ENCODE results near the gene RPS2.

RPS2 gene

DNA sequence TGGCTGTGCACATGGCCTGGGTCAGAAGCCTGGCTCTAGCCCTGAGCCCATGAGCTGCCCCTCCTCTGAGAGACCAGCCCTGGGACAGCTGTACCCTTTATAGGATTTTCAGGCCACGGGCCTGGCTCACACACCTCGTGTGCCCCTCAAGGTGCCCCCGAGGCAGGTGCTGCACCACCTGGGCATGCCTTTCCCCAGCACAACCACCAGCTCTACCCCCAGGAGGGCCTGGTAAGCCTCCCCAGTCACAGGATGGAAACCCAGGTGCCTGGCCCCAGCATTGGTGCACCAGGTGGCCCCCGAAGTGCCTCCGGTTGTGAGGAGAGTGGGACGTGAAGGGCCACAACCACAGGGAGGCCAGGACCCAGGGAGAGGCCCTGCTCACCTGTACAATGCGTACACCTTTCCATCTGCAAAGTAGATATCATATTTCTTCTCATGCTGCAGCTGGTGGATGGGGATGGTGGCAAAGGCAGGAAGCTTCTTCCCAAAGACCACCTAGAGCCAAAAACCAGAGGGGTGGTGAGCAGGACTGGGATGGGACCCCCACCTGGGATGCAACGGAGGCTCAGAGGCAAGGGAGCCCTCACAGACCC is 38.7 kb upstream of the RPS2 start:
- no peak for DNase-seq (ENCODE audit: low spot score)
- in situ Hi-C loops (cut with MboI; ENCODE audit: low pct_unique_long_range_greater_than_20kb, low sequenced_read_pairs, unreplicated experiment) = no loop called here
- TF ChIP-seq, protein P1, sequence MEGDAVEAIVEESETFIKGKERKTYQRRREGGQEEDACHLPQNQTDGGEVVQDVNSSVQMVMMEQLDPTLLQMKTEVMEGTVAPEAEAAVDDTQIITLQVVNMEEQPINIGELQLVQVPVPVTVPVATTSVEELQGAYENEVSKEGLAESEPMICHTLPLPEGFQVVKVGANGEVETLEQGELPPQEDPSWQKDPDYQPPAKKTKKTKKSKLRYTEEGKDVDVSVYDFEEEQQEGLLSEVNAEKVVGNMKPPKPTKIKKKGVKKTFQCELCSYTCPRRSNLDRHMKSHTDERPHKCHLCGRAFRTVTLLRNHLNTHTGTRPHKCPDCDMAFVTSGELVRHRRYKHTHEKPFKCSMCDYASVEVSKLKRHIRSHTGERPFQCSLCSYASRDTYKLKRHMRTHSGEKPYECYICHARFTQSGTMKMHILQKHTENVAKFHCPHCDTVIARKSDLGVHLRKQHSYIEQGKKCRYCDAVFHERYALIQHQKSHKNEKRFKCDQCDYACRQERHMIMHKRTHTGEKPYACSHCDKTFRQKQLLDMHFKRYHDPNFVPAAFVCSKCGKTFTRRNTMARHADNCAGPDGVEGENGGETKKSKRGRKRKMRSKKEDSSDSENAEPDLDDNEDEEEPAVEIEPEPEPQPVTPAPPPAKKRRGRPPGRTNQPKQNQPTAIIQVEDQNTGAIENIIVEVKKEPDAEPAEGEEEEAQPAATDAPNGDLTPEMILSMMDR (IDR thresholded peaks at IDR 0.05; ENCODE audit: extremely low read depth, insufficient read depth, missing control alignments) = no peak

DNA sequence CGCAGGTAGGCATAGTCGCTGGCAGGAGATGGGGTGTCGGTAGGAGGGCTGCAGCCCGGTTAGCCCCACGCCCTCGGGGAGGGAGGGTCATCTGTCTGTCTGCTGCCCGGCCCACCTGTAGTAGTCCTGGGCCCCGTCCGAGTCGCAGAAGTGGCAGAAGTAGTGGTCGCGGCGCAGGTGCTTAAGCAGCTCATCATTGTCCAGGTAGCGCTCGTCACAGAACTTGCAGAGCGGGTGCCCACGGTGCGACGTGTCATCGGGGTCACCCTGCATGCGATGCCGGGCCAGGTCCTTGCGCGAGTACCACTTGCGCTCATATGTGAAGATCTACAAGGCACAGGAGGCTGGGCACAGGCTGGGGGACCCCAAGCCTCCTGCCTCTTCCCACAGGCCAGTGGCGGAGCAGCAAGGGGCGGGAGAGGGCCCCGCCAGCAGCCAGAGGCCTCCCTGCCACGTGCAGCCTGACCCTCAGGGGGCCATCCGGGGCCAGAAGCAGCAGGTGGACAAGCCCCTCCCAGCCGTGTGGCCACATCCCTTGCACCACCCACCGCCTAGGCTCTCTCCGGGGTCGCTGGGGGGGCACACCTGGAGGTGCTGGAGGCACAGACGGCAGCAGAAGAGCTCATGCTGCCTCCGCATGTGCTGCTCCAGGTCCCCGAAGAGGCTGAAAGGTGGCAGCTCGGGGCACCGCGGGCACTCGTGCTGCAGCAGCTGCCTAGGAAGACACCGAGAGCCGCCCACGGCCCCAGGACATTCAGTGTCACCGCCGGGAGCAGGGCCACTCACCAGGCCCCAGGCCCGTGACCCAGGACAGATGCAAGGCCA is 38.0 kb upstream of the RPS2 start:
- in situ Hi-C loops (cut with MboI; ENCODE audit: low pct_unique_long_range_greater_than_20kb, low sequenced_read_pairs, unreplicated experiment) = no loop called here
- DNase-seq (ENCODE audit: low spot score) = no peak
- TF ChIP-seq, protein P1 (IDR thresholded peaks at IDR 0.05; ENCODE audit: extremely low read depth, insufficient read depth, missing control alignments) = no peak

DNA sequence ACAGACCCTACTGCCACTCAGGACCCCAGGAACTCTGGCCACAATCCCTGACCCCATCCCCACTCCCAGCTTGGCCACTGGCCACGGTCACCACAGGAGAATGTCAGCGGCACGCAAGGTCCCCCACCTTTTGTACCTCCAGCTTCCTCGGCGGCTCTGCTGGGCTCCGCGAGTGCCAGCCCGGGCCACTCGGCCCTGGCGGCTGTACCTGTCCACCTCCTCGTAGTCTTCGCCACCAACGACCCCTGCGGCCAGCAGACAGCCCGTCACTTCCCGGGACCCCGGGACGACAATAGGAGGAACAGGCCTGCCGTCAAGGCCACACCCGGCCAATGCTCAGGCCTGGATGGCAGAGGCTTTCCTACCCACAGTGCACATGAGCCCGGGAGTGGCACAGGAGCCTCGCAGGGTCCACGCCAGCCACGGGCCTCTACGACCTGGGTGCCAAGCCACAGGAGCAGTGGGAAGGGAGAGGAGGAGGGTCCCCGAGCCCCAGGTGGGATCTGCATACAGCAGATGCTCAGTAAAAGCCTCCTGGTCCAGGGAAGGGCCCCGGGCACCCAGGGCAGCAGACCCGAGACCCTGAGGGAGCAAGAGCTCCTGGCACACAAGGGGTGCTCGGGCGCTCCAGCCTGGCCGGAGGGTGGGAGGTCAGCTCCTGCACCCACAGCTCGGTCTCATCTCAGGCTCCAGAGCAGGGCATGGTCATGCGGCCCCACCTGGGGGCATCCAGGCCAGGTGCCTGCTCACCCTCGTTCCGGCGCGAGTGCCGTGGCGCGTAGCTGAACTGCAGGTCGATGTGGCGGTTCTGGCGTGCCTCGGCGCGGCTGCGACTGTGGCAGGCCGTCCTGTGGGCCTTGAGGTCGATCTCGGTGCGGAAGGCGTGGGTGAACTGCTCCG is 37.1 kb upstream of the RPS2 start:
- in situ Hi-C loops (cut with MboI; ENCODE audit: low pct_unique_long_range_greater_than_20kb, low sequenced_read_pairs, unreplicated experiment) = no loop called here
- DNase-seq (ENCODE audit: low spot score) = no peak
- TF ChIP-seq, protein P1 (IDR thresholded peaks at IDR 0.05; ENCODE audit: extremely low read depth, insufficient read depth, missing control alignments) = no peak

DNA sequence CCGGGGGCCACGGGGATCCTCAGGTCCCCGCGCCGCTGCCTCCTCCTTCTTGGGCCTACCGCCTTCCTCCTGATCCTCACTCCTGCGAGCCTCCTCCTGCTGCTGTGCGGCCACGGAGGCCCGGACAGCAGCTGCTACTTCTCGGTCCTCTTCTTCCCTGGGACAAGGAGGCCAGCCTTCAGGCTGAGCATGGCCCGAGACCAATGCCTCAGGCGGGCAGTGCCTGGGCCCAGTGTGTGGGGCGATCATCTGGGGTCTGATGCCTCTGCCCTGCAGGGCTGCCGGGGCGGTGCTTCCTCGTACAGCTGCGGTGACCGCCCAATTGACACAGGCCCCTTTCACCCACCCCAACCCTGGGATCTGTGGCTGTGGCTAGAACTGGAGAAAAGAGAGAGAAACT is 36.4 kb upstream of the RPS2 start:
- in situ Hi-C loops (cut with MboI; ENCODE audit: low pct_unique_long_range_greater_than_20kb, low sequenced_read_pairs, unreplicated experiment) = no loop called here
- DNase-seq (ENCODE audit: low spot score) = no peak
- TF ChIP-seq, protein P1 (IDR thresholded peaks at IDR 0.05; ENCODE audit: extremely low read depth, insufficient read depth, missing control alignments) = no peak

DNA sequence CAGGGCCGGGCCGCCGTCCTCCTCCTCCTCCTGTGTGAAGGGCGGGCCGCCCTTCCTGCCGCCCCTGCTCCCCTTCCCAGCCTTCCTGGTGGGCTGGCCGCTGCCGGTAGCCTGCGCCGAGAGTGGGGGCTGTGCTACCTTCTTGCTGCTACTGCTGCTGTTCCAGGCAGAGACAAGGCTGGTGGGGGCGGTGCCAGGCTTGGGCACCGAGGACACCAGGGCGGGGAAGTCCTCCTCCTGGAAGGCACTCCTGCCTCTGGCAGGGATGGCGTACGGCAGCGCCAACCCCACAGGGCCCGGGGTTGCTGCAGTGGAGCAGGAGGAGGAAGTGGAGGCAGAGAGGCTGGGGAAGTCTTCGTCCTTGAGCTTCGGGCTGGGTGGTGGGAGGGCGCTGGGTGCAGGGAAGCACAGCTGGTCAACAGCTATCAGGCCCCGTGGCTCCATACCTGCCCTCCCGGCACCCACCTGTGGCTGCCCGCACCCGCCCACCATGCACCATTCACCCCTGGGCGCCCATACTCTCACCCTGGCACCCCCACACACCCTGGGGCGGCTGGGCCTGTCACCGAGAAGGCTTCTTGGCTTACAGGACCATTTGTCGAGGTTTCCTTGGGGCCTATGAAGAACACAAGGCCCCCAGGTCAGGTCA is 35.4 kb upstream of the RPS2 start:
- in situ Hi-C loops (cut with MboI; ENCODE audit: low pct_unique_long_range_greater_than_20kb, low sequenced_read_pairs, unreplicated experiment) = no loop called here
- TF ChIP-seq, protein P1 (IDR thresholded peaks at IDR 0.05; ENCODE audit: extremely low read depth, insufficient read depth, missing control alignments) = no peak
- no peak for DNase-seq (ENCODE audit: low spot score)

All from GM13977 (cell line).